HG02642 (cell line): ENCODE results near the gene C3orf49.

Source experiments
- ATAC-seq: cut with Tn5 transposase; IDR thresholded peaks from one replicate; pipeline ENCODE4 v1.9.1; 2021; ENCODE audit warnings: mild to moderate bottlenecking; ENCODE audit not compliant: unreplicated experiment, poor library complexity

C3orf49 gene

GRCh38 chr3:63847718-63848450, 28.8 kb downstream of the C3orf49 start:
- no peak for ATAC-seq

GRCh38 chr3:63849175-63849574, 30.1 kb downstream of the C3orf49 start:
- no peak for ATAC-seq

- ATAC-seq: no peak
These were observed 32.2 kb downstream of the C3orf49 start for GRCh38 chr3:63851287-63851686.

DNA sequence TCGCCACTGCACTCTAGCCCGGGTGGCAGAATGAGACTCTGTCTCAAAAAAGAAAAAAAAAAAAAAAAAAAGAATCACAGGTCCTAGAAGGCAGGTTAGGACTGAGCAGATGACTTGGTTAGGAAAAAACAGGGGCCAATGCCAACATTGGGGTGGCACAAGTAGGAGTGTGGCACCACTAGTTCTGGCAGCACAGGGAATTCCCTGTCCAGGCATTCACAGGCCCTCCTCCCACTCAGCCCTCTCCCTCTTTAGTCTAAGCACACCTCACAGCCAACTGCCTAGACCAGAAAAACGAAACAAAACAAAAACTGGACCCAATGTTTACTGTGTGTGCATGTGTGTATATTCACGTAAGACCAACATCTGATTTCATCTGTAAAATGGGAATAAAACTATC, 34.0 kb downstream of the C3orf49 start:
- ATAC-seq: no peak

DNA sequence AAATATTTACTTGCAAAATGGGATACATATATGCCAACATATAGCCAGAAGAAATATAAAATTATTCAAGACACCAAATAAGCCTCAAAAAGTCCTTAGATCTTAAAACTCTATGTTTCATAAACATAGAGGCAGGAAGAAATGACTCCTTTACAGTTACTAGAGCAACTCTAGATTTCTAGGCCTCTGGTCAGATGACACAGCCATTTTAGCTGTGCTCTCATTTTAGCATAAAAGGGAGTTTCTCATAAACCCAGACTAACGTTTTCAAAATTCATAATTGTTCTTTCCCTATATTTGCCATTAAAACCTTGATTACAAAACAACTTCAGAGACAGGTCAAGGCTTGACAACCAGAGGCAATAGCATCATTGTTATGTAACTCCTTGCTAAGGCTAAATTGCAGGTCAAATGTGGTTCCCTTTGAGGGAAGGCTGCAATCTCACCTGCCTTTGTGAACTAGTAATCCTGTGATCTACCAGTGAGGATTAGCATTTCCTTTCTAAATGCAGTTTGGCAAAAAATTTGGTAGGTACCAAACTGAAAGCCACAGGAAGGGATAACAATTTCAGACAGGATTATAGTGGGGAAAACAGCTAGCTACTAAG, 36.3 kb downstream of the C3orf49 start:
- no peak for ATAC-seq

GRCh38 chr3:63857311-63857710, 38.2 kb downstream of the C3orf49 start:
- no peak for ATAC-seq

DNA sequence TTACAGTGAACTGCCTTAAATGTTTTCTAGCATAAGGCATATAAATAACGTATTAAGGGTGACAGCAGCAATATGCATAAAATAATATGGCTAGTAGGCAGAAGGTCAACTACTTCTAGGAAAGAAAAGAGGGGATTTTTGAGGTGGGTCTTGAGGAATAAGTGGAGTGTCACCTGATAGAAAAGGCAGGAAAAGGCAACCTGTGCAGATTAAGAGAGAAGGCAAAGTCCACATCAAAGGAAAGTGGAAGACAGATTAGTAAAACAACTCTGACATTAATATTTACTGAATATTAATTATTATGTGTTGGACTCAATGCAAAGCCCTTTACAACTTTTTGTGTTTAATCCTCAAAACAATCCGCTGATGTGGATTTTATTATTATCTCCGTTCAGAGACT, 41.7 kb downstream of the C3orf49 start:
- no peak for ATAC-seq

GRCh38 chr3:63861306-63861705, 42.2 kb downstream of the C3orf49 start:
- no peak for ATAC-seq

GRCh38 chr3:63862804-63863149, 43.7 kb downstream of the C3orf49 start:
- ATAC-seq: no peak

DNA sequence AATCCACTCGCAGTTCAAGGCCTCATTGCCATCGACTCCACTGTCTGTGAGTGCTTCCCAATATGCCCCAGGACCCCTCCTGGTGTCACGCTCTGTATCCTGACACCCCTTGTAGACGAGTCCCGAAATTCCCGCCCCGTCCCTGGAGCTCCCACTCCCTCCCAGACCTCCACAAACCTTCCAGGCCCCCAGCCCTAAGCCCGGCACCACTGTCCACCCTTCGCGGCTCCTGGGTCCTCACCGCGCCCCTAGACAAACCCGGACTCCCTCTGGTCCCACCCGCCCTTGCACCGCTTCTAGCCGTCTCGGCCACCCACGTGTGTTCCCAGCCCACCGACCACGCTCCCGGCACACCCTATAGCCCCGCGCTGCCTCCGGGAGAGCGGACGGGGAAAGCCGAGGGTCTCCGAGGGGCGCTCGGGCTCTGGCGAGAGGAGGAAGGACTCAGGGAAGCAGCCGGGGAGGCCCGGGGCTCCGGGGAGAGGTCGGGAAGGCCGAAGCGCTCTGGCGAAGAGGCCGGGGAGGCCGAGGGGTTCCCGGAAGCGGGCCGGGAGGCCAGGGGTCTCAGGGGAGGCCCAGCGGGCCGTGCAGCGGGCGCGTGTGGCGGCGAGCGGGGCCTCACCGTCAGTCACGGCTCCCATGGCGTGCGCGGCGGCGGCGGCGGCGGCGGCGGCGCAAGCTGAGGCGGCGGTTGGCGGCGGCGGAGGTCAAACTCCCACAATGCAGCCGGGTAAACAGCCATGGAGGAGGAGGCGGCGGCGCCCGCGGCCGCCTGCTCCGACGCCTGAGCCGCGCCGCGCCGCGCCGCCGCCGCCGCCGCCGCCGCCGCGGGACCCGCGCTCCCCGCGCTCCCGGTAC, 44.3 kb downstream of the C3orf49 start, which contains the start of the genes ATXN7 and THOC7:
Gene ATXN7, plus strand, starts transcription at position 718 of the 858 bp plus-strand sequence. CDS start 48,732 bp downstream, outside the sequence.
Gene THOC7, minus strand, starts transcription at position 656 of the 858 bp plus-strand sequence. Its CDS starts 15 bp downstream, at position 641.
- peak; percentile 78 for ATAC-seq

DNA sequence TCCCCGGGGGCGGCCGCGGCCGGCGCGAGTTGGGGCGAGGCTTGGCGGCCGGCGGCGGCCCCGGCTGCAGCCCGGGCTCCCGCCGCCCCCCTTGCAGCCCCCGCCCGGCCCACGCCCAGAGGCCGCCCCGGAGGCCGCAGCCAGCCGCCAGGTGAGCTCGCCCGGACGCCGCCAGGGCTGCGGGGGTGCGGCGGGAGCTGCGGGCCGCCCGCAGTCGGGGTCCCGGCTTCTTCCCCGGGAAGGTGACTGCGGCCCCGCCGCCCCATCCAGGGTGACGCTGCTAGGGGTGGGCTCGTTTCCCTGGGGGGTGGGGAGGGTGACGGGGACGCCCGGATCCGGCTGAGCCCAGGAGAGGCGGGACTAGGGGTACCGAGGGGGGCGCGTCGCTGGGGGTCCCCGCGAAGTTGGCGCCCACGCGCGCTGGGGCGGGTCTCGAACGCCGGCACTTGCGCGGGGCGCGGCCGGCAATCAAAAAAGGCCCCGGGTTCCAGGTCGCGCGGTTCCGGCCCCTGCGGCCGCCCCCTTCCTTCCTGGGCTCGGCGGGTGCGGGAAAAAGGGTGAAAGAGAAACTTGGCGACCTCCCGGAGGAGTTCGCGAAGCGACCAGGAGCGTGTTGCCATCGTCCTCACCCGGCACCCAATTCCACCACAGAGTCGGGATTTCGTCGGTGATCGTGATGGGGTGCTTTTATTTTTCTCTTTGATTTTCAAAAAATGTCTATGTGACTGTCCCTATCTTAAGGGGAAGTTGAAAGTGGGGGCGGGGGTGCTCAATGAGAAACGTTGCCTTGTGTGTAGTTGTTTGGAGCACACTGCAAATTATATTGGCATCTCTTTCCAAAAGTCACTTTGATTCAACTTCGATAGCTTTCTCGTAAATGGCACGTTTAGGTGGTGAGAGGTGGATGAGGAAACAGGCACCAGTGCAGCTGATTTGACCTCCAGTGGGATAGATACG, 45.2 kb downstream of the C3orf49 start:
- peak; percentile 62 for ATAC-seq

GRCh38 chr3:63864965-63865327, 45.8 kb downstream of the C3orf49 start:
- no peak for ATAC-seq

DNA sequence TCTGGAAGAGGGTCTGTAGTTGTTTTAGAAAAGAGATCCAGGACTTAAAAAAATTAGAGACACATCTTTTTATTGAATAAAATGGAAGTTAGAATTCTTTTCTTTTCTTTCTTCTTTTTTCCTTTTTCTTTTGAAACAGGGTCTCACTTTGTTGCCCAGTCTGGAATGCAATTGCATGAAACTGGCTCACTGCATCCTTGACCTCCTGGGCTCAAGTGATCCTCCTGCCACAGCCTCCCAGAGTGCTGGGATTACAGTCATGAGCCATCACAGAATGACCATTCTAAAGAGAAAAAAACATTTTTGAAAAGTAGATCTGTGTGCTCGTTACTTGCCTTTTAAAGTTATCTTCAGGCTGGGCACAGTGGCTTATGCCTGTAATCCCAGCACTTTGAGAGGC, 48.1 kb downstream of the C3orf49 start:
- no peak for ATAC-seq

GRCh38 chr3:63869940-63870614, 51.0 kb downstream of the C3orf49 start:
- no peak for ATAC-seq

GRCh38 chr3:63870615-63871005, 51.5 kb downstream of the C3orf49 start:
- ATAC-seq: no peak

- ATAC-seq: no peak
These were observed 53.2 kb downstream of the C3orf49 start for GRCh38 chr3:63872135-63872924.

DNA sequence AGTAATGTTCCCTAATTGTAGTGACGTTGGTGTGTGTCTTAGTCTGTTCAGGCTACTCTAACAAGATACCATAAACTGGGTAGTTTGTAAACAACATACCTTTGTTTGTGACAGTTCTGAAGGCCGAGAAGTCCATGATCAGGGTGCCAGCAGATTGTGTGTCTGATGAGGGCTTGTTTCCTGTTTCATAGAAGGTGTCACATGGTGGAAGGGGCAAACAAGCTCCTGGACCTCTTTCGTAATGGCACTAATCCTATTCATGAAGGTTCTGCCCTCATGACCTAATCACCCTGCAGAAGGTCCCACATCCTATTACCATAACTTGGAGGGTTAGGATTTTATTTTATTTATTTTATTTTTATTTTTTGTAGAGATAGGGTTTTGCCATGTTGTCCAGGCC, 55.7 kb downstream of the C3orf49 start:
- ATAC-seq: no peak

DNA sequence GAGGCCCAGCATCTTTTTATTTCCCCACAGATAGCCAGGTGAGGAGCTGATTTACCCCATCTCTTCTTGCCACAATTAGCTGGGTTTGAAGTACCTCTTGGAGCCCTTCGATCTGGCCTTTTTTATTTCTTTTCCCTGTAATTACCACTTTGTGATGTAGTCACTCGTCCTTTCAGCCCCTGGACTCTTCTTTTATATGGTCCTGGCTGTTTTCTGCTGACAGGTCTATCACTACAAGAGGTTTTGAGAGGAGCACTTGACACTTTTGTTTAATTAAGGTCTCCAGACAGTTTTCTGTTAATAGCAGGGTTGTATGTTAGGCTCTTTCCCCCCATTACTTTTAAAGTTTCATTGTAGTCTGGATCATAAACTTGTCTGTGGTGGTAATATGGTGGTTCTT, 56.4 kb downstream of the C3orf49 start:
- ATAC-seq: no peak

DNA sequence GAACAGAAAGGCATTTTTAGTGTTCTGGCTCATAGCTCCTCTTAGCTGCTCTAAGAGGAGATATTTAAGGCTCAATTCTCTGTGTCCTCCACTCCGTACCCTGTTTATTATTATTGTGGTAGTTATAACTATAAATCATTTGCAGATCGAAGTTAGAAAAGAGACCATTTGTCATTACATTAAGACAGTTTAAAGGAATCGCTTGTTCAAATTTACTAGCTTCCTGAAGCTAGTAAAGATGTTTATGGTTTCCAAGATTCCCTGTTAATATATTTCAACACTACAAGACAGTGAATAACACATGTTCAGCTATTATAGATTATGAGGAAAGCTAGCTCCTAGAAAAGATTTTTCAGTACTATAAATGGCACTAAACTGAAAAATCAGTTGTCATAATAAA, 57.2 kb downstream of the C3orf49 start:
- ATAC-seq: no peak
